OCI-LY7 (cell line): ENCODE results near the gene EXPH5. TPM values are rescaled to one million over a fixed set of nuclear protein-coding genes. Genes with fewer than 3 reads are reported as not detected.

Source experiments
- BruUV-seq: library from RNA; stranded (reverse); fragments of 400-500 nt; replicated peaks from 2 replicates; lab custom pipeline; 2021; lab: Mats Ljungman, UMichigan
- CTCF ChIA-PET: fragments of 300-600 bp; sonication (Branson Sonifier 250); formaldehyde crosslinking; loops from one replicate; lab custom pipeline; 2022; ENCODE audit warnings: antibody characterized with exemption; ENCODE audit not compliant: unreplicated experiment; lab: Charles Lee
- POLR2A ChIA-PET: fragments of 300-600 bp; sonication (Branson Sonifier 250); formaldehyde crosslinking; loops from one replicate; lab custom pipeline; 2022; ENCODE audit warnings: antibody characterized with exemption; lab: Charles Lee
- DNase-seq: peaks from one replicate; pipeline ENCODE4 v3.0.0-alpha.2; 2015; ENCODE audit warnings: low spot score
- H2AFZ ChIP-seq: fragments of 200-600 bp; sonication (generic), shearing (Covaris generic); 2 replicates; pipeline ENCODE4 v1.6.1; 2014; ENCODE audit warnings: mild to moderate bottlenecking, antibody characterized with exemption, low read length, moderate library complexity
- H3K27ac ChIP-seq: fragments of 200-600 bp; sonication (generic); 2 replicates; pipeline ENCODE4 v1.5.1; 2014; ENCODE audit warnings: mixed run types, low read depth, mild to moderate bottlenecking, moderate library complexity, low read length, inconsistent platforms; ENCODE audit not compliant: poor library complexity, severe bottlenecking
- H3K36me3 ChIP-seq: fragments of 200-600 bp; sonication (generic); 2 replicates; pipeline ENCODE4 v1.6.1; 2014; ENCODE audit warnings: mild to moderate bottlenecking, antibody characterized with exemption, low read length, moderate library complexity, mixed read lengths; ENCODE audit not compliant: insufficient read depth
- H3K4me1 ChIP-seq: fragments of 200-600 bp; sonication (generic); 2 replicates; pipeline ENCODE4 v1.5.1; 2014; ENCODE audit warnings: mild to moderate bottlenecking, low read length; ENCODE audit not compliant: insufficient read depth, poor library complexity, severe bottlenecking
- H3K4me2 ChIP-seq: fragments of 200-600 bp; sonication (generic); 2 replicates; pipeline ENCODE4 v1.6.1; 2014; ENCODE audit warnings: mild to moderate bottlenecking, low read length
- H3K4me3 ChIP-seq: fragments of 200-600 bp; sonication (generic); 2 replicates; pipeline ENCODE4 v1.5.1; 2014; ENCODE audit warnings: mild to moderate bottlenecking, low read depth, low read length; ENCODE audit not compliant: poor library complexity, severe bottlenecking
- H3K79me2 ChIP-seq: fragments of 200-600 bp; sonication (generic); 2 replicates; pipeline ENCODE4 v1.6.1; 2016; ENCODE audit warnings: low read depth, mild to moderate bottlenecking, low read length, moderate library complexity, mixed read lengths; ENCODE audit not compliant: insufficient read depth
- H3K9me2 ChIP-seq: fragments of 200-600 bp; sonication (generic); 2 replicates; pipeline ENCODE4 v1.6.1; 2016; ENCODE audit warnings: mild to moderate bottlenecking, low read length, mixed read lengths; ENCODE audit not compliant: insufficient read depth
- H3K9me3 ChIP-seq: fragments of 200-600 bp; sonication (generic); 2 replicates; pipeline ENCODE4 v1.6.1; 2014; ENCODE audit warnings: mild to moderate bottlenecking, mixed run types, low read length, mixed read lengths
- H4K20me1 ChIP-seq: fragments of 200-600 bp; sonication (generic); 2 replicates; pipeline ENCODE4 v1.6.1; 2014; ENCODE audit warnings: mild to moderate bottlenecking, antibody characterized with exemption, low read length, moderate library complexity, mixed read lengths; ENCODE audit not compliant: insufficient read depth
- CTCF ChIP-seq: fragments of 200-600 bp; sonication (generic); conservative IDR thresholded peaks from 2 replicates; pipeline ENCODE4 v1.5.1; 2014; ENCODE audit warnings: mild to moderate bottlenecking, antibody characterized with exemption, low read length, moderate library complexity, mixed read lengths
- EZH2phosphoT487 ChIP-seq: fragments of 200-600 bp; sonication (generic); IDR thresholded peaks from 2 replicates; pipeline ENCODE4 v1.6.1; 2018; ENCODE audit warnings: low read depth, borderline replicate concordance, mild to moderate bottlenecking, mixed run types, antibody characterized with exemption, low read length, moderate library complexity, mixed read lengths
- intact Hi-C: fragments of 100-400 bp; cut with micrococcal nuclease; formaldehyde crosslinking; loops from one replicate; pipeline ENCODE4 v1.10.0; 2022; ENCODE audit not compliant: unreplicated experiment
- total RNA-seq, 2 experiments: library from RNA; depleted of rRNA in 1 of 2; stranded (reverse); fragments of >200 nt in 1 of 2; shearing (Covaris generic) in 1 of 2; gene quantifications; 2 replicates each; pipeline ENCODE4 v1.2.3, GENCODE V29; 2014 to 2022

Gene EXPH5
- total RNA-seq, 2 experiments from 2014 or later, result not detected

GRCh38 chr11:108500169-108500568 lies 93.4 kb downstream of the EXPH5 start:
- Histone ChIP-seq H3K4me2 (no peak overlapping the region), H2AFZ (no peak overlapping the region), H3K27ac (no peak overlapping the region), H3K9me2 (no peaks in the 10 kb centered on the region), H4K20me1 (no peaks in the 10 kb centered on the region), H3K4me3 (no peak overlapping the region), H3K4me1 (no peaks in the 10 kb centered on the region), H3K79me2 (no peaks in the 10 kb centered on the region), H3K36me3 (no peaks in the 10 kb centered on the region), H3K9me3 (no peaks in the 10 kb centered on the region)
- CTCF ChIA-PET, result no interaction called here
- no peak for TF ChIP-seq EZH2phosphoT487
- TF ChIP-seq CTCF, result no peak
- DNase-seq, result no peak
- intact Hi-C loops, result no loop called here
- BruUV-seq, result no TSS peak
- POLR2A ChIA-PET, result interaction anchor here (0.6 kb wide), 1 partner anchor 94 kb away, joined by 5 read pairs; no protein-coding TSS in a partner anchor

- no TSS peak for BruUV-seq
- H2AFZ ChIP-seq, result no peak overlapping the region
- H3K9me2 ChIP-seq, result no peaks in the 10 kb centered on the region
- TF ChIP-seq EZH2phosphoT487 (no peak), CTCF (no peak)
- H3K36me3 ChIP-seq, result no peaks in the 10 kb centered on the region
- no peaks in the 10 kb centered on the region for H4K20me1 ChIP-seq
- H3K4me3 ChIP-seq, result no peak overlapping the region
- intact Hi-C loops, result no loop called here
- CTCF ChIA-PET, result no interaction called here
- no peaks in the 10 kb centered on the region for H3K4me1 ChIP-seq
- H3K79me2 ChIP-seq, result no peaks in the 10 kb centered on the region
- no peak overlapping the region for H3K4me2 ChIP-seq
- DNase-seq, result no peak
- POLR2A ChIA-PET, result no interaction called here
- H3K27ac ChIP-seq, result no peak overlapping the region
- H3K9me3 ChIP-seq, result no peaks in the 10 kb centered on the region
Measured at GRCh38 chr11:108498816-108499408, 94.7 kb downstream of the EXPH5 start.

GRCh38 chr11:108498046-108498815 lies 95.3 kb downstream of the EXPH5 start, which contains the start of gene POGLUT3:
TSS of gene POGLUT3 (minus strand) at chr11:108498384. CDS start at chr11:108498366, 18 bp downstream.
- no peak for DNase-seq
- Histone ChIP-seq H3K9me2 (no peaks in the 10 kb centered on the region), H3K4me3 (no peak within 1 kb of the TSS), H3K27ac (no peak within 1 kb of the TSS), H3K36me3 (no peaks in the 10 kb centered on the region), H3K4me1 (no peaks in the 10 kb centered on the region), H3K9me3 (no peaks in the 10 kb centered on the region), H3K4me2 (peak within 1 kb of the TSS; percentile 4; the same call in 1 of the 2 replicates), H3K79me2 (no peaks in the 10 kb centered on the region), H4K20me1 (no peaks in the 10 kb centered on the region), H2AFZ (no peak within 1 kb of the TSS)
- intact Hi-C loops, result no loop called here
- CTCF ChIA-PET, result no interaction called here
- TF ChIP-seq CTCF (no peak), EZH2phosphoT487 (no peak)
- BruUV-seq, result no TSS peak
- POLR2A ChIA-PET, result no interaction called here
